HepG2 (cell line): ENCODE measurements around the gene UBXN1.
"Not testable (repeated sequence)": the region's sequence is repeated elsewhere in the genome, so short reads cannot be mapped to it uniquely, and the experiment has no call there.

ENCODE experiments used
- ELF4 ChIP-seq: sonication (generic); formaldehyde crosslinking; IDR thresholded peaks from 2 replicates; pipeline ENCODE4 v1.5.0; 2020; ENCODE audit warnings: missing genetic modification reagents, mild to moderate bottlenecking, moderate library complexity, borderline replicate concordance
- HDAC6 ChIP-seq: fragments of 200-600 bp; sonication (generic); IDR thresholded peaks from 2 replicates; pipeline ENCODE4 v1.7.0; 2017; ENCODE audit warnings: mild to moderate bottlenecking, antibody characterized with exemption, low read length, low read depth
- HMG20A ChIP-seq: IDR thresholded peaks from 2 replicates; pipeline ENCODE4 v1.6.1; 2016; ENCODE audit warnings: borderline replicate concordance
- JDP2 ChIP-seq: sonication (generic); formaldehyde crosslinking; IDR thresholded peaks from 2 replicates; pipeline ENCODE4 v1.8.1; 2022; ENCODE audit warnings: missing genetic modification reagents, borderline replicate concordance
- JUND ChIP-seq: sonication (generic); formaldehyde crosslinking; IDR thresholded peaks from 2 replicates; pipeline ENCODE4 v1.8.0; 2022; ENCODE audit warnings: mild to moderate bottlenecking, missing genetic modification reagents
- MAZ ChIP-seq, 2 experiments: sonication (generic) in 1 of 2; formaldehyde crosslinking in 1 of 2; IDR thresholded peaks; 2 replicates each; pipeline versions ENCODE4 v1.5.0 to v1.6.1; 2012 to 2020; ENCODE audit warnings: low read depth in 2 of 2, mild to moderate bottlenecking in 2 of 2, borderline replicate concordance in 1 of 2, improper control_type of control experiment in 1 of 2, low read length in 1 of 2, missing genetic modification reagents in 1 of 2, moderate library complexity in 1 of 2
- NFIC ChIP-seq: IDR thresholded peaks from 2 replicates; pipeline ENCODE4 v1.6.1; 2012; ENCODE audit warnings: mild to moderate bottlenecking, low read length, inconsistent platforms
- PPARG ChIP-seq: conservative IDR thresholded peaks from 2 replicates; pipeline ENCODE4 v1.6.1; 2016; ENCODE audit warnings: missing biosample characterization, missing genetic modification reagents
- RFX5 ChIP-seq: IDR thresholded peaks from 2 replicates; pipeline ENCODE4 v1.6.1; 2011; ENCODE audit warnings: low read depth, low read length, improper control_type of control experiment
- ZFP1 ChIP-seq: IDR thresholded peaks from 2 replicates; pipeline ENCODE4 v1.6.1; 2016
- TF ChIP-seq, protein P1 (sequence below): sonication (generic); formaldehyde crosslinking; IDR thresholded peaks from 2 replicates; pipeline ENCODE4 v1.4.0; 2020; ENCODE audit warnings: missing genetic modification reagents
- TF ChIP-seq, protein P2 (sequence below): sonication (generic); formaldehyde crosslinking; conservative IDR thresholded peaks from 2 replicates; pipeline ENCODE4 v1.8.1; 2023; ENCODE audit warnings: missing genetic modification reagents

DNA sequence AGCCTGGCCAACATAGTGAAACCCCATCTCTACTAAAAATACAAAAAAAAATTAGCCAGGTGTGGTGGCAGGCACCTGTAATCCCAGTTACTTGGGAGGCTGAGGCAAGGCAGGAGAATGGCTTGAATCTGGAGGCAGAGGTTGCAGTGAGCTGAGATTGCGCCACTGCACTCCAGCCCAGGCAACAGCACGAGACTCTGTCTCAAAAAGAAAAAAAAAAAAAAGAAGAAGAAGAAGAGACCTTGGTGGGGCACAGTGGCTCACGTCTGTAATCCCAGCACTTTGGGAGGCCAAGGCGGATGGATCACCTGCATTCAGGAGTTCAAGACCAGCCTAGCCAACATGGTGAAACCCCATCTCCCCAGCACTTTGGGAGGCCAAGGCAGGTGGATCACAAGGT lies 25.0 kb upstream of the UBXN1 start:
- TF ChIP-seq HDAC6; NFIC; PPARG; JUND (CRISPR knock-in tag); HMG20A (CRISPR knock-in tag); RFX5; ZFP1 (CRISPR knock-in tag); ELF4 (CRISPR knock-in tag); MAZ (IDR thresholded peaks at IDR 0.05; ENCODE audit: borderline replicate concordance, low read depth, low read length); MAZ (CRISPR knock-in tag; IDR thresholded peaks at IDR 0.05; ENCODE audit: low read depth); JDP2 (CRISPR knock-in tag): not testable (repeated sequence)
- TF ChIP-seq, protein P1, sequence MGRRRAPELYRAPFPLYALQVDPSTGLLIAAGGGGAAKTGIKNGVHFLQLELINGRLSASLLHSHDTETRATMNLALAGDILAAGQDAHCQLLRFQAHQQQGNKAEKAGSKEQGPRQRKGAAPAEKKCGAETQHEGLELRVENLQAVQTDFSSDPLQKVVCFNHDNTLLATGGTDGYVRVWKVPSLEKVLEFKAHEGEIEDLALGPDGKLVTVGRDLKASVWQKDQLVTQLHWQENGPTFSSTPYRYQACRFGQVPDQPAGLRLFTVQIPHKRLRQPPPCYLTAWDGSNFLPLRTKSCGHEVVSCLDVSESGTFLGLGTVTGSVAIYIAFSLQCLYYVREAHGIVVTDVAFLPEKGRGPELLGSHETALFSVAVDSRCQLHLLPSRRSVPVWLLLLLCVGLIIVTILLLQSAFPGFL (CRISPR knock-in tag): not testable (repeated sequence)
- TF ChIP-seq, protein P2, sequence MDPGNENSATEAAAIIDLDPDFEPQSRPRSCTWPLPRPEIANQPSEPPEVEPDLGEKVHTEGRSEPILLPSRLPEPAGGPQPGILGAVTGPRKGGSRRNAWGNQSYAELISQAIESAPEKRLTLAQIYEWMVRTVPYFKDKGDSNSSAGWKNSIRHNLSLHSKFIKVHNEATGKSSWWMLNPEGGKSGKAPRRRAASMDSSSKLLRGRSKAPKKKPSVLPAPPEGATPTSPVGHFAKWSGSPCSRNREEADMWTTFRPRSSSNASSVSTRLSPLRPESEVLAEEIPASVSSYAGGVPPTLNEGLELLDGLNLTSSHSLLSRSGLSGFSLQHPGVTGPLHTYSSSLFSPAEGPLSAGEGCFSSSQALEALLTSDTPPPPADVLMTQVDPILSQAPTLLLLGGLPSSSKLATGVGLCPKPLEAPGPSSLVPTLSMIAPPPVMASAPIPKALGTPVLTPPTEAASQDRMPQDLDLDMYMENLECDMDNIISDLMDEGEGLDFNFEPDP: not testable (repeated sequence)
